GM21423 (cell line): ENCODE data around the gene LACRT.
"Not testable (repeated sequence)": the region's sequence is repeated elsewhere in the genome, so short reads cannot be mapped to it uniquely, and the experiment has no call there.

ENCODE experiments used
- ATAC-seq: cut with Tn5 transposase; IDR thresholded peaks from one replicate; pipeline ENCODE4 v1.9.1; 2021; ENCODE audit warnings: mild to moderate bottlenecking, moderate library complexity; ENCODE audit not compliant: unreplicated experiment

The LACRT gene

DNA sequence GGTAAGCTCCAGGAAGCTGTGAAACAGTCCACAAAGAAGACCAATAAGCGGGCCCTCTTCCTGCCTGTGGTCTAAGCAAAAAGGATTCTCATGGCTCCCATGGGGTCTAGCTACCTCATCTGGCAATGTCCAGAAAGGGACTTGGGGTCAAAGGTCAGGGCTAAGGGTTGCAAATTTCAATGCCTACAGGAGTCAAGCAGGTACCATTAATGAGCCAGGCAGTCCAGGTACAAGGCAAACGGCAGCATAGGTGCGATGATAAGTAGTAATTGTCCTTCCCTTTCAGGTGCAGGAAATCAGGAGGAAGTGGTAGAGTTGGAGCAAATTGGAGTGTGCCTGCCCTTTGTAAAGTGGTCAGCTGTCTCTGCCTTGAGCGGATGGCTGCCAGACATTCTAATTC, 6.4 kb upstream of the LACRT start:
- ATAC-seq = no peak

DNA sequence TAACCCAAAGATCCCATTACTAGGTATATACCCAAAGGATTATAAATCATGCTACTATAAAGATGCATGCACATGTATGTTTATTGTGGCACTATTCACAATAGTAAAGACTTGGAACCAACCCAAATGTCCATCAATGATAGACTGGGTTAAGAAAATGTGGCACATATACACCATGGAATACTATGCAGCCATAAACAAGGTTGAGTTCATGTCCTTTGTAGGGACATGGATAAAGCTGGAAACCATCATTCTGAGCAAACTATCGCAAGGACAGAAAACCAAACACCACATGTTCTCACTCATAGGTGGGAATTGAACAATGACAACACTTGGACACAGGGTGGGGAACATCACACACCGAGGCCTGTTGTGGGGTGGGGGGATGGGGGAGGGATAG, 4.4 kb upstream of the LACRT start:
- not testable (repeated sequence) for ATAC-seq

DNA sequence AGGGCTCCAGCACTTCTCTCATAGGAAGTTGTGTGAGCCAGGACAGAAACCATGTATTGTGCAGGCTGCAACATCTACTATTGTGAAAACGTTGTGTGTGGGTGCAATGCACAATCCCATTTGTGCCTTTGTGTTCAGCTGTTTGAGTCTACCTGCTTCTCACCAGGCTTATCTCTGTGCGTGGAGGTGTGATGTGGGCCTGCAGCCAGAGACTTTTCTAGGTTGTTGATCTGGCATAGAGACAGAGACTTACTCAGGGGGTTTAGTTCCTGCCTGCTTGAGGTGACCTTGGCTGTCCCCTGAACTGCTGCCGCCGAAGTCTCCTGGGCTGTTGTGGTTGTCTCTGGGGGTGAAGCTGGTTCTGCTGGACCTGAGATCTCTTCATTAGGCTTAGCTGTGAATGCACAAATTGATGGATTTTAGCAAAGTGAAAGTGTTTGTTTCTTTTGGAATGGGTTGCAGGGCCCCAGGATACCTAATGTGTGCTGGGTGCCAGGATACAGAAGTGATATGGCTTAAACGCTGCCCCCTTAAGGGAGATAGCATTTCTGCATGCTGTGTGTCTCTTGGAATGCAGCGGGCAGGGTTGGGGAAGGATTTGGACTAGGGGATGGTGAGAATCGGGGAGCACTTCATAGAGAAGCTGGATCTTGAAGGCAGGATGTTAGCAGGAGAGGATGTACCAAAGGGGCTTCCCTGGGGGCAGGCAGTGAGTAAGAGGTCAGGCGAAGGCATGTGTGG, 2.5 kb downstream of the LACRT start:
- no peak for ATAC-seq

DNA sequence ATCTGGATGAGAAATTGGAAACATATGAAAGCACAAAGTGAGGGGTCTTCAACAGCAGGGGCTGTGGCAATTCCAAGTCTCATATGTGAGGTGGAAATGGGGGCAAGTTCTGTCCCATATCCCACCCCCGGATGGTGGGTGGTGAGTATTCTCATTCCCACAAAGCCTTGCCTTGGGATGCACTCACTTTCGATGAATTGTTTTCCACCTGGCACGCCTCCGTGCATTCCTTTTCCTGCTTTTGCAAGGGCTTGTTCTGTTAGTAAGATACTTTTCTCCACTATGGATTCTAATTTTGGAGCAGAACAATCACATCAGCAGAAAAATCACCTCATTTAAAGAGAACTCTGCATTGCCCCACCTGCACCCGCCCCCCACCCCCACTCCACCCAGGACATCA, 3.1 kb downstream of the LACRT start:
- ATAC-seq = no peak

GRCh38 chr12:54629925-54630324, 4.8 kb downstream of the LACRT start:
- no peak for ATAC-seq

GRCh38 chr12:54628186-54628846, 6.4 kb downstream of the LACRT start:
- ATAC-seq = no peak

DNA sequence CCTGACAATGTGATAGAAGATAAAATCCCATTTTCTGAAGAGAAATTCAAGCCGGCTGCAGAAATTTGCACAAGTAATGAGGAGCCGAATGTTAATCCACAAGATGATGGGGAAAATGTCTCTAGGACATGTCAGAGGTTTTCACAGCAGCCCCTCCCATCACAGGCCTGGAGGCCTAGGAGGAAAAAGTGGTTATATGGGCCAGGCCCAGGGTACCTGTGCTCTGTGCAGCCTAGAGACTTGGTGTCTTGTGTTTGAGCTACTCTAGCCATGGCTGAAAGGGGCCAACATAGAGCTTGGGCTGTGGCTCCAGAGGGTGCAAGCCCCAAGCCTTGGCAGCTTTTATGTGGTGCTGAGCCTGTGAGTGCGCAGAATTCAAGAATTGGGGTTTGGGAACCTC, 7.4 kb downstream of the LACRT start:
- no peak for ATAC-seq

DNA sequence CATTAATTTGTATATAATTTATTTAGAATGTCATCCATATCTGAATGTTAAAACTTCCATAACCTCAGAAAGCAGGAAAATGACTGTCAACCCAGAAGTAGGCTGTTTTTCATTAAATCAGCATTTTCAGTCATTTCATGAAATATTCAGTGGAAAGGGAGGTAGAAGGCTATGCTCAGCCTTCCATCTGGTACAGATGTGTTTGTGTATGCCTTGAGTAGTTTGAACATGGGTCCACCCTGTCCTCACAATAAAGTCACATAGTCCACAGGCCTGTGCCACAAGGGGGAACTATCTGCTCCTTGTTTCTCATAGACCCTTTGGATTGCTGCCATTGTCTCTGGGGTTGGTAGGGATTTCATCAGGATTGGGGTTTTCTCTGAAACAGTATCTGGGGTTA, 9.1 kb downstream of the LACRT start:
- ATAC-seq = no peak

DNA sequence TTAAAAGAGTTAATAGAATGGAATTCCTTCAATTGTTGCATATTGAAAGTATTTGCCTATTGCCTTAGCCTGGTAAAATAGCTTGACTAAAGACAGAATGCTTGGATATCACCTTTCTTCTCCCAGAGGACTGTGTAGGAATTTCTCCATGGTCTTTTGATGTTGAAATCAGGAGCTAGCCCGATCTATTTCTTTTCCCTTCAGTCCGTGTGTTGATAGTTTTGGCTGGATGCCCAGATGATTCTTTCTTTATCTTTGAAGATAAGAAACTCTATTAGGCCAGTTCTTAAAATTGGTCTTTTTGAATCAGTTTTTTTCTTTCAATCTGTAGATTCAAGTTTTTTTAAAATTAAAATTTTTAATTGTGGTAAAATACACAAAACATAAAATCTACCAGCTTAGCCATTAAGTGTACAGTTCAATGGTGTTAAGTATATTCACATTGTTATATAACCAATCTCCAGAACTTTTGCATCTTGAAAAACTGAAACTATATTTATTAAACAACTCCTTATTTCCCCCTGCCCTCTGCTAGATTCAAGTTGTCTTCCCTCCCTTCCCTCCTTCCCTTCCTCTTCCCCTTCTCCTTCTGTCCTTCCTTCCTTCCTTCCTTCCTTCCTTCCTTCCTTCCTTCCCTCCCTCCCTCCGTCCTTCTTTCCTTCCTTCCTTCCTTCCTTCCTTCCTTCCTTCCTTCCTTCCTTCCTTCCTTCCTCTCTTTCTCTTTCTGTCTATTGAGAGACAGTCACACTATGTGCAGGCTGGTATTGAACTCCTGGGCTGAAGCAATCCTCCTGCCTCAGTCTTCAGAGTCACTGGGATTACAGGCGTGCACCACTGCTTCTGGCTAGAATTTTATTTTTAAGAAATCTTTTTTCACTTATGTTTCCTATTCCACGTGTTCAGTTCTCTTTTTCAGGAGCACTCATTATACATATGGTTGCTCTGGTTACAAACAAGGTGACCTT, 10.1 kb downstream of the LACRT start:
- ATAC-seq = no peak

DNA sequence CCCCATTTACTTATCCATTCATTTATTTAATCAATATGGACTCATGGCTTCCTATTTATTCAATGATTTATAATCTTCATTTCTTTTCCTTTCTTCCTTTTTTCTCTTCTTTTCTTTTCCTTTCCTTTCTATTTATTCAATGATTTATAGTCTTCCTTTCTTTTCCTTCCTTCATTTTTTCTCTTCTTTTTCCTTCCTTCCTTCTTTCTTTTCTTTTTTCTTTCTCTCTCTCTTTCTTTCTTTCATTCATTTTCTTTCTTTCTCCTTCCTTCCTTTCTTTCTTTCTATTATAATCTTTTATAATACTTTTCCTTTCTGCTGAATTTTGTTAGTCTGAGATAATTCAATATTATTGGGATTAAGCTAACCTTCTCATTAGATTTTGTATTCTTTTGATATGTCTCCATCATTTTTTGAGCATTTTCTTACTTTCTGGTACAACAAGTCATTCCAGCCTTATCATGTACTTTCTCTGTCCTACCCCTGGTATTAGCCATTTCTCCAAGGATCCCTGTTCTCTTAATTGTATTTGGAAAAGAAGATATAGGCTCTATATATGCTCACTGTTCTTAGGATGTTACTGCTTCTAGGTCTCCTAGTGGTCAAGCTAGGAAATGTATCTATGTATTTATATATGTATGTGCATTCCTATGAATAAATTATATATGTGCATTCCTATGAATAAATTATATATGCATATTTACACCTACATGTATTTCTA, 12.1 kb downstream of the LACRT start:
- ATAC-seq = no peak

- ATAC-seq = no peak
Measured at GRCh38 chr12:54616933-54617680, 17.6 kb downstream of the LACRT start.

DNA sequence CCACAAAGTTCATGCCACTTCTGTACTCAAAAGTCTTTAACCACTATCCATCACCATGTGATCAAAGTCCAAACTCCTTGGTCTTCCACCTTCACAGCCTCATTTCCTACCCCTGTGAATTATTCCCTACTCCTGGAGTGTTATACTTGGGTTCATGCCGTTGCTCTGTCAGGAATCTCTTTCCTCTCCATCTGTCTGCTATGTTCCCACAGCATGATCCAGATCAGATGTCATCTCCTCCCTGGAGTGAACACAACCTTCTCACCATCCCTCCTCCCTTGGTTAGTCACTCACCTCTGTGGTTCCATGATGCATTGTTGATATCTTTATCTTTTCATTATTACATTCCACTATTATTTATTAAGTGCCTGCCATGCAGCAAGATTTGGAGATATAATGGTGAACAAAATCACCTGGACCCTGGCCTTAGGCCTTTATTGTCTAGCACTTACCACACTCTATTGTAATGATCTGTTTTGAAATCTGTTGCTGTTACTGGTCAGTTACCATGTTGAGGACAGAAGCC, 22.4 kb downstream of the LACRT start:
- no peak for ATAC-seq

DNA sequence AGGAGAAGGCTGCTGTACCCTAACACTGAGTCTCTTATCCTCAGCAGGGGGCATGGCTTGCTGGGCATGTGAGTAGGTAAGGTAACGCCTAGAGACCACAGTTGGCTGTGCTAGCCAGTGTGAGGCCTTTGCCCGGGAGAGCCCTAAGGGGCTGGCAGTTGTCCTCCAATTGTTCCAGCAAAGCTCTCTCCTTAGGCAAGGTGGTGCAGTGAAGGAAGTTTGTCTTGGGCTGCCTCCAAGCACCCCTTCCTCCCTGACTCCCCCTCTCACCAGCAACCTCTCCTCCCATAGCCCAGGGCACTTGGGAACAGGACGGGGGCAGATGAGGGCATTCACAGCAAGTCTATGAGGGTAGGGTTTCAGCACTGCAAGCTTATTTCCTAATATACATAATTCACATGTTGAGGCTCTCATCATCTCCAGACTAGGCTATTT, 23.0 kb downstream of the LACRT start:
- ATAC-seq = no peak

DNA sequence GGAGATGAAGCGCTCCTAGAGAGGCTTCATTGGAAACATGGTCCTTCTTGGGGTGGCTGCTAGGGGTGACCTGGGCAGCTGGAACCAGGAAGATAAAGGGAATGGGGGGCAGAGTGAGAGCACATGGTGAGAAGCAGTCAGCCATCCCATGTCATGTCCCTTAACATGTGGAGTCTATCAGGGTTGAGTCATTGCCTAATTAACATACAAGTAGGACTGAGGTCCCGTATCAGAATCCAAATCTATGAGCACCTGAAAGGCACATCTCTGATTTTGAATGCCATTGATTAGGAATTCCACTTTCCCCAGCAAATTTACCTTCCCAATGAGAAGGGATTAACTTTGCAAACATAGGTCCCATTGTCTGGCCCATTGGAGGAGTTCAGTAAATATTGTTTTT, 25.9 kb downstream of the LACRT start:
- no peak for ATAC-seq

GRCh38 chr12:54608156-54608555, 26.5 kb downstream of the LACRT start:
- ATAC-seq = no peak

- no peak for ATAC-seq
Measured at GRCh38 chr12:54606556-54606955, 28.1 kb downstream of the LACRT start.

- ATAC-seq = no peak
Measured at GRCh38 chr12:54605138-54605970, 29.3 kb downstream of the LACRT start.

DNA sequence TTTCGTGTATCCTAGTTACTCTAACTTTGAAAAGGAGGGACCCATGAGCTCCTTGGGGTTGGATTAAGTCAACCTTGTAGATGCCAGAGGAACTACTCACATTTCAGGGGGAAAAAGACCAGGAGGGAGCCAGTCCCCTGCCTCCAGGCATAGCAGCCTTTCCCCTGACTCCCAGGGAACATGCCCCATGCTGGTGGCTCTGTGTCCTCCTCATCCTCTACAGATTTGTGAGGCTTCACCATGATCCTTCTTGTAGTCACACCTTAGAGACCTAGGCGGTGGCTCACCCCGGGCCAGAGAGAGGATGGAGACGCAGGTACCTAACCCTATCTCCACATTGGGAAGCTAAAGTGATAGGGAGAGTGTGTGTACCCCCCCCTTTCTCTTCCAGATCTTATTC, 30.3 kb downstream of the LACRT start:
- no peak for ATAC-seq

DNA sequence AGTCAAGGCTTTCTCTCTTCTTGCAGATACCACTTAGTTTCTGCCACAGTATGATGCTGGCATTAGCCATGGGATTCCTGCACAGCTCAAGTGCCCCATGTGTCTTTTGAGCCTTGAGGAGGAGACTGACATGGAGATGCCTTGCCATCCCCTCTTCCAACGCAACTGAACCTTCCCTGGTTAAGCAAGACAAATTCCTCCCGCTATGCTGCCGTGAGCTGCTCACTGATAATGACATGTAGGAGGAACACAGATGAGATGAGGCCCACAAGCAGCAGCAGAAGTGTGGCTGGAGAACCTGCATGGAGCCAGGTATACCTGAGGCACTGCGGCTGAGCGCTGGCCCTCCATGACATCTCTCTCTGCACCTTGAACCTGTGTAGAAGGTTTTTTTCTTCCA, 30.8 kb downstream of the LACRT start:
- no peak for ATAC-seq
